ENCODE data around the gene TBK1. TPM values are rescaled to one million over a fixed set of nuclear protein-coding genes. Genes with fewer than 3 reads are reported as not detected.

The TBK1 gene
- total RNA-seq, 1 donor from 2014 or later: 19.2 TPM

GRCh38 chr12:64469455-64470142 is 17.7 kb downstream of the TBK1 start:
- Mint-ChIP-seq H3K36me3 (peaks cover 38% of the 10 kb centered on the region), H3K27ac (no peak overlapping the region), H3K4me1 (ENCODE audit: unreplicated experiment) (no peaks in the 10 kb centered on the region), H3K27me3 (no peaks in the 10 kb centered on the region), H3K9me3 (no peaks in the 10 kb centered on the region), H3K4me3 (no peak overlapping the region)
- DNase-seq (ENCODE audit: extremely low spot score, unreplicated experiment): no peak
- TF ChIP-seq, protein P1, sequence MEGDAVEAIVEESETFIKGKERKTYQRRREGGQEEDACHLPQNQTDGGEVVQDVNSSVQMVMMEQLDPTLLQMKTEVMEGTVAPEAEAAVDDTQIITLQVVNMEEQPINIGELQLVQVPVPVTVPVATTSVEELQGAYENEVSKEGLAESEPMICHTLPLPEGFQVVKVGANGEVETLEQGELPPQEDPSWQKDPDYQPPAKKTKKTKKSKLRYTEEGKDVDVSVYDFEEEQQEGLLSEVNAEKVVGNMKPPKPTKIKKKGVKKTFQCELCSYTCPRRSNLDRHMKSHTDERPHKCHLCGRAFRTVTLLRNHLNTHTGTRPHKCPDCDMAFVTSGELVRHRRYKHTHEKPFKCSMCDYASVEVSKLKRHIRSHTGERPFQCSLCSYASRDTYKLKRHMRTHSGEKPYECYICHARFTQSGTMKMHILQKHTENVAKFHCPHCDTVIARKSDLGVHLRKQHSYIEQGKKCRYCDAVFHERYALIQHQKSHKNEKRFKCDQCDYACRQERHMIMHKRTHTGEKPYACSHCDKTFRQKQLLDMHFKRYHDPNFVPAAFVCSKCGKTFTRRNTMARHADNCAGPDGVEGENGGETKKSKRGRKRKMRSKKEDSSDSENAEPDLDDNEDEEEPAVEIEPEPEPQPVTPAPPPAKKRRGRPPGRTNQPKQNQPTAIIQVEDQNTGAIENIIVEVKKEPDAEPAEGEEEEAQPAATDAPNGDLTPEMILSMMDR (conservative IDR thresholded peaks at IDR 0.05): no peak

DNA sequence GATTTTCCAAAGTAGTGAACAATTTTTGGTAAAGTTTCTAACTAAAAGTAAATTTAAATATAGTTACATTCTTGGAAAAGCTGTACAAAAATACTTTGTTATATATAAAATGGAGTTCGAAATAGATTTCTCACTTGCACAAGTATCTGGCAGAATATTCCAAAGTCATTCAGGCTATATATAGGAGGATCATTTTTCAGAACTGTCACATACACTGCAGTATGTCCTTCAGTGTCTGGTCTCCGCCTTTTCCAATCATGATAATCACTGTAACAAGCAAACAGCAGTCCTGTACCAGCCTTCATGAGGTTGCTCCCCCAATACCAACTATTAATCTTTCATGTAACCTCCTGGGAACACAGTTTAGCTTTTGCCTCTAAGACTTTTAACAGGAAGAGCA is 18.6 kb downstream of the TBK1 start:
- no peak for DNase-seq (ENCODE audit: extremely low spot score, unreplicated experiment)
- TF ChIP-seq, protein P1 (conservative IDR thresholded peaks at IDR 0.05): no peak
- no peaks in the 10 kb centered on the region for H3K27me3 Mint-ChIP-seq
- H3K9me3 Mint-ChIP-seq: peaks cover 4% of the 10 kb centered on the region
- no peak overlapping the region for H3K27ac Mint-ChIP-seq
- H3K4me3 Mint-ChIP-seq: no peak overlapping the region
- no peaks in the 10 kb centered on the region for H3K4me1 Mint-ChIP-seq (ENCODE audit: unreplicated experiment)
- peaks cover 42% of the 10 kb centered on the region for H3K36me3 Mint-ChIP-seq

DNA sequence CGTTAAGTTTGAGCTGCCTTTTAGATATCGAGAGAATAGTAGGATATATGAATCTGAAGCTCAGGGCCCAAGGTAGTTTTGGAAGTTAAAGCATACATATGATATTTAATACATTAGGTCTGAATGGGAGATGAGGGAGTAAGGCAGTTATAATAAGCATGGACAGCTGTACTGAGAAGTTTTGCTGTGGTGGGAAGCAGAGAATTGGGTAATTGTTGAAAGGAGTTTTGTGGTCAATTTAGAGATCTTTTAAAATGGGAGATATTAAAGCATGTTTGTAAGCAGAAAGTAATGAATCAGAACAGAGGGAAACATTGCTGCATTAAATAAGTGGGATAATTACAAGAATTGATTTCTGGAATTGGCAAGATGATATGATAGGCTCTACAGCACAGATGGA is 21.3 kb downstream of the TBK1 start:
- peaks cover 6% of the 10 kb centered on the region for H3K9me3 Mint-ChIP-seq
- H3K4me1 Mint-ChIP-seq (ENCODE audit: unreplicated experiment): no peaks in the 10 kb centered on the region
- H3K4me3 Mint-ChIP-seq: no peak overlapping the region
- H3K27ac Mint-ChIP-seq: no peak overlapping the region
- TF ChIP-seq, protein P1 (conservative IDR thresholded peaks at IDR 0.05): no peak
- no peaks in the 10 kb centered on the region for H3K27me3 Mint-ChIP-seq
- no peak for DNase-seq (ENCODE audit: extremely low spot score, unreplicated experiment)
- peaks cover 54% of the 10 kb centered on the region for H3K36me3 Mint-ChIP-seq

GRCh38 chr12:64475518-64475917 is 23.6 kb downstream of the TBK1 start:
- TF ChIP-seq, protein P1 (conservative IDR thresholded peaks at IDR 0.05): no peak
- DNase-seq (ENCODE audit: extremely low spot score, unreplicated experiment): no peak
- Mint-ChIP-seq H3K4me3 (no peak overlapping the region), H3K36me3 (peaks cover 49% of the 10 kb centered on the region), H3K27me3 (no peaks in the 10 kb centered on the region), H3K9me3 (peaks cover 6% of the 10 kb centered on the region), H3K4me1 (ENCODE audit: unreplicated experiment) (no peaks in the 10 kb centered on the region), H3K27ac (no peak overlapping the region)

DNA sequence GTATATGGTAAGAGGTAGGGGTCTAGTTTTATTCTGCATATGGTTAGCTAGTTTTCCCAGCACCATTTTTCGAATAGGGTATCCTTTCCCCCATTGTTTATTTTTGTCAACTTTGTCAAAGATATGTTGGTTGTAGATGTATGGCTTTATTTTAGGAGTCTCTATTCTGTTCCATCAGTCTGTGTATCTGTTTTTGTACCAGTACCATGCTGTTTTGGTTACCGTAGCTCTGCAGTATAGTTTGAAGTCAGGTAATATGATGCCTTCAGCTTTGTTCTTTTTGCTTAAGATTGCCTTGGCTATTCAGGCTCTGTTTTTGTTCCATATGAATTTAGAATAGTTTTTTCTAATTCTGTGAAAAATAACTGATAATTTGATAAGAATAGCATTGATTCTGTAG is 24.9 kb downstream of the TBK1 start:
- DNase-seq (ENCODE audit: extremely low spot score, unreplicated experiment): no peak
- H3K27ac Mint-ChIP-seq: no peak overlapping the region
- H3K4me1 Mint-ChIP-seq (ENCODE audit: unreplicated experiment): no peaks in the 10 kb centered on the region
- H3K4me3 Mint-ChIP-seq: no peak overlapping the region
- H3K27me3 Mint-ChIP-seq: no peaks in the 10 kb centered on the region
- peaks cover 6% of the 10 kb centered on the region for H3K9me3 Mint-ChIP-seq
- TF ChIP-seq, protein P1 (conservative IDR thresholded peaks at IDR 0.05): no peak
- H3K36me3 Mint-ChIP-seq: peaks cover 45% of the 10 kb centered on the region

Data from type B pancreatic cell (in vitro differentiated cells).